H1 (cell line): ENCODE results near the gene ATXN7L3.

ENCODE experiments used
- CHD7 ChIP-seq: fragments of 300-600 bp; sonication (generic); IDR thresholded peaks from 2 replicates; pipeline ENCODE4 v1.7.1; 2012; ENCODE audit warnings: low read length, moderate library complexity, mild to moderate bottlenecking, inconsistent platforms; ENCODE audit not compliant: insufficient replicate concordance
- EGR1 ChIP-seq: IDR thresholded peaks from 2 replicates; pipeline ENCODE4 v1.6.1; 2011; ENCODE audit warnings: low read depth, low read length, borderline replicate concordance
- JUN ChIP-seq: IDR thresholded peaks from 2 replicates; pipeline ENCODE4 v1.6.1; 2011; ENCODE audit warnings: low read depth, mild to moderate bottlenecking, improper control_type of control experiment, low read length
- NANOG ChIP-seq: IDR thresholded peaks from 2 replicates; pipeline ENCODE4 v1.6.1; 2011; ENCODE audit warnings: low read length, low read depth, mild to moderate bottlenecking, inconsistent platforms; ENCODE audit not compliant: insufficient read depth, poor library complexity, severe bottlenecking
- NRF1 ChIP-seq: IDR thresholded peaks from 2 replicates; pipeline ENCODE4 v1.6.1; 2011; ENCODE audit warnings: mild to moderate bottlenecking, low read depth, low read length, improper control_type of control experiment
- POLR2A ChIP-seq, 2 experiments: IDR thresholded peaks; 1 replicate in 1 of 2; 2 replicates in 1 of 2; pipeline ENCODE4 v1.6.1; 2011; ENCODE audit warnings: low read depth in 2 of 2, low read length in 2 of 2, mild to moderate bottlenecking in 2 of 2; ENCODE audit errors: control extremely low read depth in 1 of 2

- TF ChIP-seq NANOG = no peak
- TF ChIP-seq CHD7 = no peak
- TF ChIP-seq POLR2A (IDR thresholded peaks at IDR 0.05; ENCODE audit: control extremely low read depth in 1 of 2, low read depth in 2 of 2, low read length in 2 of 2) = no peak
- TF ChIP-seq EGR1 = no peak
- no peak for TF ChIP-seq JUN
- TF ChIP-seq NRF1 = no peak
These were observed 6.9 kb downstream of the ATXN7L3 start for GRCh38 chr17:44192750-44193149.
